IMR-90 (cell line): Measurements from ENCODE around the gene KCTD19. TPM values are rescaled to one million over a fixed set of nuclear protein-coding genes. Genes with fewer than 3 reads are reported as not detected.

ENCODE experiments used
- ATAC-seq: fragments of 200-7000 bp; cut with Tn5 transposase; 2 replicates; pipeline ENCODE4 v1.9.1; 2020; ENCODE audit warnings: low read depth, mild to moderate bottlenecking, moderate library complexity
- BruUV-seq: library from RNA; stranded (reverse); fragments of 400-500 nt; replicated peaks from 2 replicates; lab custom pipeline; 2021; lab: Mats Ljungman, UMichigan
- CTCF ChIA-PET: fragments of 300-600 bp; formaldehyde crosslinking; extraction: SDS; loops from one replicate; lab custom pipeline; 2021; ENCODE audit warnings: antibody characterized with exemption; lab: Yijun Ruan, JAX
- POLR2A ChIA-PET: fragments of 300-600 bp; sonication (Branson Sonifier 250); formaldehyde crosslinking; loops from one replicate; lab custom pipeline; 2022; ENCODE audit warnings: antibody characterized with exemption; ENCODE audit not compliant: unreplicated experiment; lab: Charles Lee
- DNase-seq: peaks from one replicate; pipeline ENCODE4 v3.0.0; 2013
- H2AFZ ChIP-seq: replicated peaks from 2 replicates; pipeline ENCODE3; 2013; ENCODE audit warnings: low read length, mild to moderate bottlenecking; ENCODE audit not compliant: poor library complexity
- H2AK5ac ChIP-seq: 2 replicates; pipeline ENCODE4 v1.6.1; 2013; ENCODE audit warnings: low read depth, low read length, inconsistent platforms
- H2AK9ac ChIP-seq: replicated peaks from 2 replicates; pipeline ENCODE3; 2013; ENCODE audit warnings: mild to moderate bottlenecking, low read depth, low read length, moderate library complexity; ENCODE audit not compliant: poor library complexity
- H2BK120ac ChIP-seq: 2 replicates; pipeline ENCODE4 v1.6.1; 2013; ENCODE audit warnings: low read depth, low read length, inconsistent platforms
- H2BK15ac ChIP-seq: 3 replicates; pipeline ENCODE4 v1.6.1; 2013; ENCODE audit warnings: low read depth, low read length, inconsistent platforms
- H2BK20ac ChIP-seq: 2 replicates; pipeline ENCODE4 v1.6.1; 2013; ENCODE audit warnings: low read depth, mild to moderate bottlenecking, inconsistent platforms, low read length, moderate library complexity
- H2BK5ac ChIP-seq: 2 replicates; pipeline ENCODE4 v1.6.1; 2013; ENCODE audit warnings: mild to moderate bottlenecking, low read depth, low read length, inconsistent platforms; ENCODE audit not compliant: poor library complexity, severe bottlenecking
- H3K14ac ChIP-seq: replicated peaks from 2 replicates; pipeline ENCODE4 v1.6.1; 2013; ENCODE audit warnings: low read depth, low read length, inconsistent platforms
- H3K18ac ChIP-seq: 2 replicates; pipeline ENCODE4 v1.6.1; 2013; ENCODE audit warnings: low read depth, low read length, control low read depth
- H3K23ac ChIP-seq: 2 replicates; pipeline ENCODE4 v1.6.1; 2013; ENCODE audit warnings: low read depth, low read length, inconsistent platforms
- H3K27ac ChIP-seq: 2 replicates; pipeline ENCODE4 v1.5.1; 2013; ENCODE audit warnings: mild to moderate bottlenecking, control low read depth, low read length; ENCODE audit not compliant: insufficient read depth
- H3K27me3 ChIP-seq: 2 replicates; pipeline ENCODE4 v1.6.1; 2013; ENCODE audit warnings: low read length; ENCODE audit not compliant: control insufficient read depth, insufficient read depth
- H3K36me3 ChIP-seq: 2 replicates; pipeline ENCODE4 v1.6.1; 2013; ENCODE audit warnings: low read length, mixed read lengths; ENCODE audit not compliant: control insufficient read depth, insufficient read depth
- H3K4ac ChIP-seq: 2 replicates; pipeline ENCODE4 v1.6.1; 2013; ENCODE audit warnings: low read depth, low read length, inconsistent platforms
- H3K4me1 ChIP-seq: 2 replicates; pipeline ENCODE4 v1.6.1; 2013; ENCODE audit warnings: low read length, mixed read lengths; ENCODE audit not compliant: control insufficient read depth, insufficient read depth
- H3K4me2 ChIP-seq: 2 replicates; pipeline ENCODE4 v1.6.1; 2013; ENCODE audit warnings: low read depth, mild to moderate bottlenecking, control low read depth, low read length, moderate library complexity
- H3K4me3 ChIP-seq: 2 replicates; pipeline ENCODE4 v1.5.1; 2013; ENCODE audit warnings: low read depth, mild to moderate bottlenecking, control low read depth, low read length, moderate library complexity; ENCODE audit not compliant: insufficient read depth
- H3K56ac ChIP-seq: 2 replicates; pipeline ENCODE4 v1.6.1; 2013; ENCODE audit warnings: low read length, inconsistent platforms; ENCODE audit not compliant: insufficient read depth; ENCODE audit errors: extremely low read depth
- H3K79me1 ChIP-seq, 2 experiments: 2 replicates each; pipeline ENCODE4 v1.6.1; 2013; ENCODE audit warnings: low read length in 2 of 2, inconsistent platforms in 1 of 2, low read depth in 1 of 2
- H3K9ac ChIP-seq: 2 replicates; pipeline ENCODE4 v1.6.1; 2013; ENCODE audit warnings: low read depth, low read length, control low read depth
- H3K9me1 ChIP-seq: 2 replicates; pipeline ENCODE4 v1.6.1; 2013; ENCODE audit warnings: low read length, inconsistent platforms; ENCODE audit not compliant: insufficient read depth
- H3K9me3 ChIP-seq: 2 replicates; pipeline ENCODE4 v1.6.1; 2013; ENCODE audit warnings: low read length; ENCODE audit not compliant: control insufficient read depth, insufficient read depth
- H4K20me1 ChIP-seq: 2 replicates; pipeline ENCODE4 v1.6.1; 2013; ENCODE audit warnings: low read length, inconsistent platforms; ENCODE audit not compliant: insufficient read depth
- H4K5ac ChIP-seq: 2 replicates; pipeline ENCODE4 v1.6.1; 2013; ENCODE audit warnings: mild to moderate bottlenecking, low read depth, low read length, control low read depth
- H4K8ac ChIP-seq, 2 experiments: 2 replicates each; pipeline ENCODE4 v1.6.1; 2013; ENCODE audit warnings: low read depth in 2 of 2, low read length in 2 of 2, control low read depth in 1 of 2, inconsistent platforms in 1 of 2
- H4K91ac ChIP-seq: 2 replicates; pipeline ENCODE4 v1.6.1; 2013; ENCODE audit warnings: low read depth, low read length, inconsistent platforms; ENCODE audit not compliant: insufficient read depth
- FOS ChIP-seq: fragments of 150-350 bp; IDR thresholded peaks from 2 replicates; pipeline ENCODE4 v1.6.1; 2016; ENCODE audit warnings: low read depth, low read length
- MAFK ChIP-seq: IDR thresholded peaks from 2 replicates; pipeline ENCODE4 v1.6.1; 2012; ENCODE audit warnings: low read depth, low read length, improper control_type of control experiment
- MAZ ChIP-seq: IDR thresholded peaks from 2 replicates; pipeline ENCODE4 v1.6.1; 2012; ENCODE audit warnings: low read depth, mild to moderate bottlenecking, low read length, improper control_type of control experiment, moderate library complexity, borderline replicate concordance
- MXI1 ChIP-seq: IDR thresholded peaks from 2 replicates; pipeline ENCODE4 v1.6.1; 2012; ENCODE audit warnings: low read depth, mild to moderate bottlenecking, low read length, moderate library complexity, borderline replicate concordance
- RFX5 ChIP-seq: IDR thresholded peaks from 2 replicates; pipeline ENCODE4 v1.8.0; 2012; ENCODE audit warnings: low read depth, mild to moderate bottlenecking, low read length, moderate library complexity
- WGBS, 2 experiments: methylation state at CpG; one replicate each; pipeline versions ENCODE4 v1.1.5 to v1.1.7; 2013; ENCODE audit warnings: missing lambda C conversion rate in 2 of 2; ENCODE audit not compliant: insufficient read length in 1 of 2; ENCODE audit errors: extremely low coverage in 2 of 2; 5-methylcytosine and 5-hydroxymethylcytosine counted together
- dilution Hi-C: fragments of 300-500 bp; cut with HindIII; formaldehyde crosslinking; loops from one replicate; pipeline ENCODE4 v1.14.3; 2018; ENCODE audit warnings: low sequenced_read_pairs; ENCODE audit not compliant: unreplicated experiment
- in situ Hi-C: fragments of 300-500 bp; cut with MboI; formaldehyde crosslinking; loops from 3 replicates; pipeline ENCODE4 v1.14.3; 2019; ENCODE audit warnings: low sequenced_read_pairs, inconsistent platforms, mixed read lengths
- intact Hi-C: fragments of 100-400 bp; cut with micrococcal nuclease; formaldehyde crosslinking; loops from 2 replicates; pipeline ENCODE4 v1.10.0; 2022
- polyA plus RNA-seq, 3 experiments: library from polyadenylated mRNA; depleted of rRNA; stranded (reverse); fragments of >200 nt; gene quantifications; 2 replicates each; pipeline ENCODE4 v1.2.3, GENCODE V29; 2012; ENCODE audit warnings: low replicate concordance in 1 of 3
- total RNA-seq: library from RNA; depleted of rRNA; stranded (reverse); fragments of >200 nt; gene quantifications from 2 replicates; pipeline ENCODE4 v1.2.3, GENCODE V29; 2012
- TF ChIP-seq, protein P1 (sequence below): fragments of 150-350 bp; IDR thresholded peaks from 2 replicates; pipeline ENCODE4 v1.6.1; 2017; ENCODE audit warnings: mild to moderate bottlenecking, antibody characterized with exemption, low read length, low read depth

The KCTD19 gene
- total and polyA plus RNA-seq, 2 of the 4 experiments (the other 2 are of a cell fraction), result under 0.01 to 0.07 TPM

DNA sequence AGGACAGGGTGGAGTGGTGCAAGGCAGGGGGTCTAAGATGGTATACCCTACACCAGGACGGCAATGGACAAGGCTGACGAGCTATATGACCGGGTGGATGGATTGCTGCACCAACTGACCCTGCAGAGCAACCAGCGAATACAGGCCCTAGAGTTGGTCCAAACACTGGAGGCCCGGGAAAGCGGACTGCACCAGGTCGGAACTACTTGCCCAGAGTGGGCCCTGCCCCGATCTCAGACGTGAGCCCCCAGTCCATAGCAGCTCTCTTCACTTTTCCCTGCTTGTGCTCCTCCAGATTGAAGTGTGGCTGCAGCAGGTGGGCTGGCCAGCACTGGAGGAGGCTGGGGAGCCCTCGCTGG, 44.1 kb downstream of the KCTD19 start:
- Histone ChIP-seq H4K20me1 (0 out of 2 replicates have a peak, but pooled peaks cover 3% of the 10 kb centered on the region), H3K9me3 (no peaks in the 10 kb centered on the region), H3K14ac (no peak overlapping the region), H3K9me1 (peaks cover 20% of the 10 kb centered on the region), H2AFZ (no peak overlapping the region), H2BK15ac (no peak overlapping the region), H3K56ac (no peak overlapping the region), H3K27me3 (no peaks in the 10 kb centered on the region), H2AK5ac (no peak overlapping the region), H3K27ac (no peak overlapping the region), H2BK120ac (no peak overlapping the region), H3K9ac (no peak overlapping the region), H4K5ac (no peak overlapping the region), H3K18ac (no peak overlapping the region), H2AK9ac (no peak overlapping the region), H3K36me3 (no peaks in the 10 kb centered on the region), H3K79me1 (peaks cover 0 to 18% of the 10 kb centered on the region in 2 experiments; a peak in 3 of 4 replicates), H2BK5ac (no peak overlapping the region), H3K4ac (no peak overlapping the region), H3K4me2 (no peak overlapping the region), H4K8ac (no peak overlapping the region), H4K91ac (no peak overlapping the region), H2BK20ac (no peak overlapping the region), H3K4me1 (peaks cover 19% of the 10 kb centered on the region), H3K4me3 (no peak overlapping the region), H3K23ac (no peak overlapping the region)
- dilution Hi-C loops, result no loop called here
- ChIA-PET CTCF (no interaction called here), POLR2A (no interaction called here)
- BruUV-seq, result no TSS peak
- TF ChIP-seq FOS (no peak), RFX5 (no peak), MAFK (no peak), MXI1 (no peak), MAZ (no peak)
- TF ChIP-seq, protein P1, sequence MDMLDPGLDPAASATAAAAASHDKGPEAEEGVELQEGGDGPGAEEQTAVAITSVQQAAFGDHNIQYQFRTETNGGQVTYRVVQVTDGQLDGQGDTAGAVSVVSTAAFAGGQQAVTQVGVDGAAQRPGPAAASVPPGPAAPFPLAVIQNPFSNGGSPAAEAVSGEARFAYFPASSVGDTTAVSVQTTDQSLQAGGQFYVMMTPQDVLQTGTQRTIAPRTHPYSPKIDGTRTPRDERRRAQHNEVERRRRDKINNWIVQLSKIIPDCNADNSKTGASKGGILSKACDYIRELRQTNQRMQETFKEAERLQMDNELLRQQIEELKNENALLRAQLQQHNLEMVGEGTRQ, result no peak
- ATAC-seq, result no peak
- intact Hi-C loops, result no loop called here
- DNase-seq, result no peak
- in situ Hi-C loops, result no loop called here
- 100% methylated on average over 3 of the region's 10 CpGs; no CpG with 5 or more reads in 1 of the 2 experiments for WGBS, 2 experiments
